HCT116 (cell line): ENCODE results near the gene SCYL2. TPM values are rescaled to one million over a fixed set of nuclear protein-coding genes. Genes with fewer than 3 reads are reported as not detected.

Source experiments
- ATAC-seq: fragments of 200-7000 bp; cut with Tn5 transposase; 2 replicates; pipeline ENCODE4 v1.9.1; 2020; ENCODE audit warnings: mild to moderate bottlenecking, moderate library complexity
- BruUV-seq: library from RNA; stranded (reverse); fragments of 400-500 nt; replicated peaks from 2 replicates; lab custom pipeline; 2021; lab: Mats Ljungman, UMichigan
- CTCF ChIA-PET: fragments of 300-600 bp; sonication (Branson Sonifier 250); formaldehyde crosslinking; loops from one replicate; lab custom pipeline; 2021; ENCODE audit warnings: antibody characterized with exemption; lab: Charles Lee
- POLR2A ChIA-PET: fragments of 300-600, 350-600 bp; sonication (Branson Sonifier 250); formaldehyde crosslinking; loops from one replicate; lab custom pipeline; 2021; ENCODE audit warnings: antibody characterized with exemption; lab: Charles Lee
- RAD21 ChIA-PET, 2 experiments: fragments of 300-600 bp; sonication (Branson Sonifier 250); formaldehyde crosslinking; loops; one replicate each; lab custom pipeline; 2023; ENCODE audit warnings: low total read pairs in 2 of 2; ENCODE audit not compliant: uncharacterized antibody in 2 of 2, unreplicated experiment in 2 of 2, low non-redundant PET in 1 of 2; lab: Charles Lee
- DNase-seq: peaks from one replicate; pipeline ENCODE4 v3.0.0-alpha.2; 2010; ENCODE audit warnings: low read depth, low spot score
- H2AFZ ChIP-seq: fragments of 200-600 bp; shearing (Covaris generic), sonication (generic); 2 replicates; pipeline ENCODE4 v1.6.1; 2017; ENCODE audit warnings: low read depth, mixed run types, mixed read lengths, antibody characterized with exemption, low read length; ENCODE audit not compliant: poor library complexity, severe bottlenecking
- H3K27ac ChIP-seq: 2 replicates; pipeline ENCODE4 v1.5.1; 2012; ENCODE audit warnings: low read depth, low read length
- H3K27me3 ChIP-seq: fragments of 200-600 bp; sonication (generic); 2 replicates; pipeline ENCODE4 v1.6.1; 2016; ENCODE audit warnings: mixed run types, low read length, mixed read lengths; ENCODE audit not compliant: insufficient read depth
- H3K36me3 ChIP-seq, 2 experiments: fragments of 200-500 bp in 1 of 2; fragments of 200-600 bp in 1 of 2; sonication (Bioruptor generic) in 1 of 2; sonication (generic) in 1 of 2; 2 replicates each; pipeline versions ENCODE4 v1.5.1 to v1.6.1; 2014 to 2016; ENCODE audit warnings: low read length in 2 of 2, inconsistent platforms in 1 of 2, mixed read lengths in 1 of 2, mixed run types in 1 of 2; ENCODE audit not compliant: insufficient read depth in 2 of 2, control insufficient read depth in 1 of 2
- H3K4me1 ChIP-seq, 2 experiments: fragments of 200-600 bp in 1 of 2; sonication (generic) in 1 of 2; 2 replicates each; pipeline versions ENCODE4 v1.5.1 to v1.6.1; 2012 to 2017; ENCODE audit warnings: low read length in 2 of 2, inconsistent platforms in 1 of 2, mild to moderate bottlenecking in 1 of 2, mixed read lengths in 1 of 2, mixed run types in 1 of 2, moderate library complexity in 1 of 2; ENCODE audit not compliant: insufficient read depth in 2 of 2, control insufficient read depth in 1 of 2
- H3K4me2 ChIP-seq: fragments of 200-600 bp; sonication (generic); 2 replicates; pipeline ENCODE4 v1.6.1; 2017; ENCODE audit warnings: mixed run types, low read length, mixed read lengths
- H3K4me3 ChIP-seq, 2 experiments: fragments of 200-600 bp in 1 of 2; sonication (generic) in 1 of 2; replicated peaks in 1 of 2; 2 replicates each; pipeline ENCODE4 v1.5.1; 2011 to 2016; ENCODE audit warnings: low read length in 2 of 2, control low read depth in 1 of 2, low read depth in 1 of 2, mild to moderate bottlenecking in 1 of 2, mixed read lengths in 1 of 2, mixed run types in 1 of 2
- H3K79me2 ChIP-seq: fragments of 200-600 bp; sonication (generic); 2 replicates; pipeline ENCODE4 v1.6.1; 2017; ENCODE audit warnings: mild to moderate bottlenecking, mixed run types, low read length, moderate library complexity, mixed read lengths; ENCODE audit not compliant: insufficient read depth
- H3K9ac ChIP-seq: fragments of 200-600 bp; sonication (generic); 2 replicates; pipeline ENCODE4 v1.6.1; 2016; ENCODE audit warnings: low read length, mixed read lengths
- H3K9me2 ChIP-seq: fragments of 200-600 bp; sonication (generic), shearing (Covaris generic); 2 replicates; pipeline ENCODE4 v1.6.1; 2017; ENCODE audit warnings: mixed run types, mild to moderate bottlenecking, moderate library complexity; ENCODE audit not compliant: insufficient read depth
- H3K9me3 ChIP-seq, 2 experiments: fragments of 200-500 bp in 1 of 2; fragments of 200-600 bp in 1 of 2; sonication (Bioruptor generic) in 1 of 2; sonication (generic) in 1 of 2; 2 replicates each; pipeline ENCODE4 v1.6.1; 2014 to 2017; ENCODE audit warnings: low read length in 2 of 2, mixed read lengths in 2 of 2, inconsistent platforms in 1 of 2, low read depth in 1 of 2, mild to moderate bottlenecking in 1 of 2, mixed run types in 1 of 2, moderate library complexity in 1 of 2; ENCODE audit not compliant: control insufficient read depth in 1 of 2, insufficient read depth in 1 of 2
- H4K20me1 ChIP-seq: fragments of 200-600 bp; sonication (generic), shearing (Covaris generic); 2 replicates; pipeline ENCODE4 v1.6.1; 2017; ENCODE audit warnings: mixed run types, mild to moderate bottlenecking, moderate library complexity; ENCODE audit not compliant: insufficient read depth
- ATF3 ChIP-seq: IDR thresholded peaks from 2 replicates; pipeline ENCODE4 v1.6.1; 2012
- CBX3 ChIP-seq: IDR thresholded peaks from 2 replicates; pipeline ENCODE4 v1.6.1; 2012; ENCODE audit warnings: low read depth
- CTCF ChIP-seq, 3 experiments: fragments of 200-600 bp in 1 of 3; sonication (generic) in 1 of 3; IDR thresholded peaks in 2 of 3; conservative IDR thresholded peaks in 1 of 3; 2 replicates each; pipeline ENCODE4 v1.5.1; 2012 to 2017; ENCODE audit warnings: low read depth in 2 of 3, low read length in 2 of 3, antibody characterized with exemption in 1 of 3, borderline replicate concordance in 1 of 3, control low read depth in 1 of 3, mild to moderate bottlenecking in 1 of 3, mixed read lengths in 1 of 3, mixed run types in 1 of 3, moderate library complexity in 1 of 3; ENCODE audit not compliant: insufficient read depth in 1 of 3
- EGR1 ChIP-seq: IDR thresholded peaks from 2 replicates; pipeline ENCODE4 v1.6.1; 2012; ENCODE audit warnings: low read depth
- ELF1 ChIP-seq: IDR thresholded peaks from 2 replicates; pipeline ENCODE4 v1.6.1; 2012; ENCODE audit warnings: low read depth, borderline replicate concordance
- EZH2phosphoT487 ChIP-seq: fragments of 200-600 bp; IDR thresholded peaks from 2 replicates; pipeline ENCODE4 v1.6.1; 2018; ENCODE audit warnings: antibody characterized with exemption, borderline replicate concordance
- POLR2AphosphoS5 ChIP-seq: IDR thresholded peaks from 2 replicates; pipeline ENCODE4 v1.6.1; 2011; ENCODE audit warnings: mild to moderate bottlenecking, low read depth, low read length, moderate library complexity
- REST ChIP-seq: IDR thresholded peaks from 2 replicates; pipeline ENCODE4 v1.6.1; 2012; ENCODE audit warnings: low read depth
- SRF ChIP-seq: IDR thresholded peaks from 2 replicates; pipeline ENCODE4 v1.6.1; 2012; ENCODE audit warnings: low read depth
- TCF7L2 ChIP-seq: IDR thresholded peaks from 2 replicates; pipeline ENCODE4 v1.7.0; 2011; ENCODE audit warnings: borderline replicate concordance, inconsistent platforms; ENCODE audit not compliant: insufficient read depth, insufficient read length; ENCODE audit errors: extremely low read depth
- YY1 ChIP-seq: IDR thresholded peaks from 2 replicates; pipeline ENCODE4 v1.6.1; 2011; ENCODE audit warnings: low read length, low read depth, moderate library complexity, mild to moderate bottlenecking; ENCODE audit not compliant: insufficient replicate concordance; ENCODE audit errors: extremely low read depth
- ZFX ChIP-seq: fragments of 450-650 bp; IDR thresholded peaks from 2 replicates; pipeline ENCODE4 v1.6.1; 2017
- intact Hi-C: fragments of 100-400 bp; cut with micrococcal nuclease; formaldehyde crosslinking; loops from 2 replicates; pipeline ENCODE4 v1.10.0; 2022
- total RNA-seq: library from RNA; stranded (reverse); gene quantifications from one replicate; pipeline ENCODE4 v1.2.1, GENCODE V29; 2021; ENCODE audit not compliant: unreplicated experiment

SCYL2 gene
- total RNA-seq, 1 experiment from 2014 or later, result 31.7 TPM

- TF ChIP-seq REST (no peak), CTCF (IDR thresholded peaks at IDR 0.05 in 2 of 3, conservative IDR thresholded peaks at IDR 0.05 in 1 of 3; ENCODE audit: borderline replicate concordance in 1 of 3, insufficient read depth in 1 of 3, low read depth in 2 of 3, low read length in 2 of 3) (no peak)
Measured at GRCh38 chr12:100266835-100267602, at the start of gene SCYL2, which contains the start of gene DEPDC4 (continued).

GRCh38 chr12:100219328-100220109 is 47.5 kb upstream of the SCYL2 start:
- DNase-seq (no peak), ATAC-seq (no peak)
- intact Hi-C loops, result no loop called here
- ChIA-PET CTCF (no interaction called here), POLR2A (no interaction called here), RAD21 (no interaction called here)
- Histone ChIP-seq H4K20me1 (no peaks in the 10 kb centered on the region; the same call in 1 of the 2 replicates), H3K27me3 (no peaks in the 10 kb centered on the region), H3K4me1 (no peaks in the 10 kb centered on the region), H3K9ac (no peak overlapping the region), H3K27ac (no peak overlapping the region), H3K9me2 (no peaks in the 10 kb centered on the region), H3K36me3 (peaks cover 18 to 29% of the 10 kb centered on the region in 2 experiments; a peak in 3 of 4 replicates), H3K4me2 (no peak overlapping the region), H3K79me2 (no peaks in the 10 kb centered on the region), H3K4me3 (no peak overlapping the region), H3K9me3 (no peaks in the 10 kb centered on the region), H2AFZ (no peak overlapping the region)
- TF ChIP-seq POLR2AphosphoS5, result no peak
- TF ChIP-seq ZFX, result no peak
- no peak for TF ChIP-seq EZH2phosphoT487
- no peak for TF ChIP-seq ATF3
- no peak for TF ChIP-seq SRF
- TF ChIP-seq EGR1, result no peak
- TF ChIP-seq REST, result no peak
- TF ChIP-seq ELF1, result no peak
- no peak for TF ChIP-seq TCF7L2
- no peak for TF ChIP-seq CBX3
- no peak for TF ChIP-seq YY1
- BruUV-seq, result no TSS peak
